Measurements from ENCODE around the gene SCN4B. TPM values are rescaled to one million over a fixed set of nuclear protein-coding genes. Genes with fewer than 3 reads are reported as not detected.

SCN4B gene
- total RNA-seq, 1 experiment from 2014 or later = 0.33 TPM

GRCh38 chr11:118155776-118156530 lies 3.3 kb upstream of the SCN4B start:
- intact Hi-C loops (cut with micrococcal nuclease; ENCODE audit: unreplicated experiment) (no loop called here), in situ Hi-C loops (cut with HindIII; ENCODE audit: low pct_unique_long_range_greater_than_20kb, low sequenced_read_pairs) (no loop called here)
- Histone ChIP-seq H3K4me1 (ENCODE audit: control insufficient read depth, insufficient read depth, low read length) (peaks cover 4% of the 10 kb centered on the region), H3K27ac (ENCODE audit: low read length) (no peak overlapping the region), H3K27me3 (ENCODE audit: control insufficient read depth, insufficient read depth, low read length) (peaks cover 42% of the 10 kb centered on the region), H3K4me3 (ENCODE audit: low read depth in 2 of 2, low read length in 2 of 2) (no peak overlapping the region), H3K36me3 (ENCODE audit: control insufficient read depth, insufficient read depth, low read length) (no peaks in the 10 kb centered on the region), H3K9me3 (ENCODE audit: control insufficient read depth, insufficient read depth, low read depth, low read length) (no peaks in the 10 kb centered on the region)
- POLR2A ChIA-PET = interaction anchor here (0.5 kb wide), 1 partner anchor 210 kb away, joined by 4 read pairs; no protein-coding TSS in a partner anchor
- no peak for DNase-seq (ENCODE audit: low read depth, low spot score)
- ATAC-seq = no peak
- CTCF ChIA-PET = interaction anchor here (0.6 to 1.4 kb wide), 3 partner anchors 10 to 392 kb away, joined by 4 to 14 read pairs (median 7); no protein-coding TSS in a partner anchor
- BruUV-seq (replicated peaks) = no TSS peak
- no peak for TF ChIP-seq REST (IDR thresholded peaks at IDR 0.05; ENCODE audit: insufficient read depth in 1 of 2, low read depth in 2 of 2, low read length in 1 of 2)
- no peak for TF ChIP-seq POLR2AphosphoS5 (IDR thresholded peaks at IDR 0.05; ENCODE audit: low read depth, low read length)
- TF ChIP-seq SIN3A (IDR thresholded peaks at IDR 0.05; ENCODE audit: borderline replicate concordance, insufficient read depth, low read depth, low read length) = no peak
- TF ChIP-seq TCF7L2 (IDR thresholded peaks at IDR 0.05; ENCODE audit: low read depth, low read length) = no peak
- no peak for TF ChIP-seq CTCF (IDR thresholded peaks at IDR 0.05)

- DNase-seq (ENCODE audit: low read depth, low spot score) (no peak), ATAC-seq (no peak)
- intact Hi-C loops (cut with micrococcal nuclease; ENCODE audit: unreplicated experiment) = loop anchor here (5.0 kb wide), 1 partner anchor 138 kb away; no protein-coding TSS in a partner anchor
- Histone ChIP-seq H3K4me1 (ENCODE audit: control insufficient read depth, insufficient read depth, low read length) (peaks cover 4% of the 10 kb centered on the region), H3K9me3 (ENCODE audit: control insufficient read depth, insufficient read depth, low read depth, low read length) (no peaks in the 10 kb centered on the region), H3K27ac (ENCODE audit: low read length) (no peak overlapping the region), H3K4me3 (ENCODE audit: low read depth in 2 of 2, low read length in 2 of 2) (no peak overlapping the region), H3K36me3 (ENCODE audit: control insufficient read depth, insufficient read depth, low read length) (no peaks in the 10 kb centered on the region), H3K27me3 (ENCODE audit: control insufficient read depth, insufficient read depth, low read length) (peaks cover 38% of the 10 kb centered on the region)
- BruUV-seq (replicated peaks) = no TSS peak
- TF ChIP-seq POLR2AphosphoS5 (IDR thresholded peaks at IDR 0.05; ENCODE audit: low read depth, low read length) = no peak
- TF ChIP-seq TCF7L2 (IDR thresholded peaks at IDR 0.05; ENCODE audit: low read depth, low read length) = no peak
- TF ChIP-seq SIN3A (IDR thresholded peaks at IDR 0.05; ENCODE audit: borderline replicate concordance, insufficient read depth, low read depth, low read length) = no peak
- TF ChIP-seq CTCF (IDR thresholded peaks at IDR 0.05) = no peak
- no peak for TF ChIP-seq REST (IDR thresholded peaks at IDR 0.05; ENCODE audit: insufficient read depth in 1 of 2, low read depth in 2 of 2, low read length in 1 of 2)
- CTCF ChIA-PET = no interaction called here
- in situ Hi-C loops (cut with HindIII; ENCODE audit: low pct_unique_long_range_greater_than_20kb, low sequenced_read_pairs) = no loop called here
- POLR2A ChIA-PET = no interaction called here
These were observed 2.0 kb upstream of the SCN4B start for GRCh38 chr11:118154641-118155040.
